HCT116 (cell line): ENCODE data around the gene LILRB1. TPM values are rescaled to one million over a fixed set of nuclear protein-coding genes. Genes with fewer than 3 reads are reported as not detected.
A peak's percentile ranks its signal among the peaks of the same experiment; 100 is the strongest.

ENCODE experiments used
- ATAC-seq: fragments of 200-7000 bp; cut with Tn5 transposase; 2 replicates; pipeline ENCODE4 v1.9.1; 2020; ENCODE audit warnings: mild to moderate bottlenecking, moderate library complexity
- BruUV-seq: library from RNA; stranded (reverse); fragments of 400-500 nt; replicated peaks from 2 replicates; lab custom pipeline; 2021; lab: Mats Ljungman, UMichigan
- CTCF ChIA-PET: fragments of 300-600 bp; sonication (Branson Sonifier 250); formaldehyde crosslinking; loops from one replicate; lab custom pipeline; 2021; ENCODE audit warnings: antibody characterized with exemption; lab: Charles Lee
- POLR2A ChIA-PET: fragments of 300-600, 350-600 bp; sonication (Branson Sonifier 250); formaldehyde crosslinking; loops from one replicate; lab custom pipeline; 2021; ENCODE audit warnings: antibody characterized with exemption; lab: Charles Lee
- RAD21 ChIA-PET, 2 experiments: fragments of 300-600 bp; sonication (Branson Sonifier 250); formaldehyde crosslinking; loops; one replicate each; lab custom pipeline; 2023; ENCODE audit warnings: low total read pairs in 2 of 2; ENCODE audit not compliant: uncharacterized antibody in 2 of 2, unreplicated experiment in 2 of 2, low non-redundant PET in 1 of 2; lab: Charles Lee
- DNase-seq: peaks from one replicate; pipeline ENCODE4 v3.0.0-alpha.2; 2010; ENCODE audit warnings: low read depth, low spot score
- H2AFZ ChIP-seq: fragments of 200-600 bp; shearing (Covaris generic), sonication (generic); 2 replicates; pipeline ENCODE4 v1.6.1; 2017; ENCODE audit warnings: low read depth, mixed run types, mixed read lengths, antibody characterized with exemption, low read length; ENCODE audit not compliant: poor library complexity, severe bottlenecking
- H3K27ac ChIP-seq: 2 replicates; pipeline ENCODE4 v1.5.1; 2012; ENCODE audit warnings: low read depth, low read length
- H3K27me3 ChIP-seq: fragments of 200-600 bp; sonication (generic); 2 replicates; pipeline ENCODE4 v1.6.1; 2016; ENCODE audit warnings: mixed run types, low read length, mixed read lengths; ENCODE audit not compliant: insufficient read depth
- H3K36me3 ChIP-seq, 2 experiments: fragments of 200-500 bp in 1 of 2; fragments of 200-600 bp in 1 of 2; sonication (Bioruptor generic) in 1 of 2; sonication (generic) in 1 of 2; 2 replicates each; pipeline versions ENCODE4 v1.5.1 to v1.6.1; 2014 to 2016; ENCODE audit warnings: low read length in 2 of 2, inconsistent platforms in 1 of 2, mixed read lengths in 1 of 2, mixed run types in 1 of 2; ENCODE audit not compliant: insufficient read depth in 2 of 2, control insufficient read depth in 1 of 2
- H3K4me1 ChIP-seq, 2 experiments: fragments of 200-600 bp in 1 of 2; sonication (generic) in 1 of 2; 2 replicates each; pipeline versions ENCODE4 v1.5.1 to v1.6.1; 2012 to 2017; ENCODE audit warnings: low read length in 2 of 2, inconsistent platforms in 1 of 2, mild to moderate bottlenecking in 1 of 2, mixed read lengths in 1 of 2, mixed run types in 1 of 2, moderate library complexity in 1 of 2; ENCODE audit not compliant: insufficient read depth in 2 of 2, control insufficient read depth in 1 of 2
- H3K4me2 ChIP-seq: fragments of 200-600 bp; sonication (generic); 2 replicates; pipeline ENCODE4 v1.6.1; 2017; ENCODE audit warnings: mixed run types, low read length, mixed read lengths
- H3K4me3 ChIP-seq, 2 experiments: fragments of 200-600 bp in 1 of 2; sonication (generic) in 1 of 2; replicated peaks in 1 of 2; 2 replicates each; pipeline ENCODE4 v1.5.1; 2011 to 2016; ENCODE audit warnings: low read length in 2 of 2, control low read depth in 1 of 2, low read depth in 1 of 2, mild to moderate bottlenecking in 1 of 2, mixed read lengths in 1 of 2, mixed run types in 1 of 2
- H3K79me2 ChIP-seq: fragments of 200-600 bp; sonication (generic); 2 replicates; pipeline ENCODE4 v1.6.1; 2017; ENCODE audit warnings: mild to moderate bottlenecking, mixed run types, low read length, moderate library complexity, mixed read lengths; ENCODE audit not compliant: insufficient read depth
- H3K9ac ChIP-seq: fragments of 200-600 bp; sonication (generic); 2 replicates; pipeline ENCODE4 v1.6.1; 2016; ENCODE audit warnings: low read length, mixed read lengths
- H3K9me2 ChIP-seq: fragments of 200-600 bp; sonication (generic), shearing (Covaris generic); 2 replicates; pipeline ENCODE4 v1.6.1; 2017; ENCODE audit warnings: mixed run types, mild to moderate bottlenecking, moderate library complexity; ENCODE audit not compliant: insufficient read depth
- H3K9me3 ChIP-seq, 2 experiments: fragments of 200-500 bp in 1 of 2; fragments of 200-600 bp in 1 of 2; sonication (Bioruptor generic) in 1 of 2; sonication (generic) in 1 of 2; 2 replicates each; pipeline ENCODE4 v1.6.1; 2014 to 2017; ENCODE audit warnings: low read length in 2 of 2, mixed read lengths in 2 of 2, inconsistent platforms in 1 of 2, low read depth in 1 of 2, mild to moderate bottlenecking in 1 of 2, mixed run types in 1 of 2, moderate library complexity in 1 of 2; ENCODE audit not compliant: control insufficient read depth in 1 of 2, insufficient read depth in 1 of 2
- H4K20me1 ChIP-seq: fragments of 200-600 bp; sonication (generic), shearing (Covaris generic); 2 replicates; pipeline ENCODE4 v1.6.1; 2017; ENCODE audit warnings: mixed run types, mild to moderate bottlenecking, moderate library complexity; ENCODE audit not compliant: insufficient read depth
- CBX3 ChIP-seq: IDR thresholded peaks from 2 replicates; pipeline ENCODE4 v1.6.1; 2012; ENCODE audit warnings: low read depth
- CTCF ChIP-seq, 3 experiments: fragments of 200-600 bp in 1 of 3; sonication (generic) in 1 of 3; IDR thresholded peaks in 2 of 3; conservative IDR thresholded peaks in 1 of 3; 2 replicates each; pipeline ENCODE4 v1.5.1; 2012 to 2017; ENCODE audit warnings: low read depth in 2 of 3, low read length in 2 of 3, antibody characterized with exemption in 1 of 3, borderline replicate concordance in 1 of 3, control low read depth in 1 of 3, mild to moderate bottlenecking in 1 of 3, mixed read lengths in 1 of 3, mixed run types in 1 of 3, moderate library complexity in 1 of 3; ENCODE audit not compliant: insufficient read depth in 1 of 3
- EGR1 ChIP-seq: IDR thresholded peaks from 2 replicates; pipeline ENCODE4 v1.6.1; 2012; ENCODE audit warnings: low read depth
- EZH2 ChIP-seq: fragments of 200-600 bp; sonication (generic); IDR thresholded peaks from 2 replicates; pipeline ENCODE4 v1.6.1; 2017; ENCODE audit warnings: antibody characterized with exemption, mixed run types
- JUND ChIP-seq: IDR thresholded peaks from 2 replicates; pipeline ENCODE4 v1.6.1; 2012
- RAD21 ChIP-seq: IDR thresholded peaks from 2 replicates; pipeline ENCODE4 v1.6.1; 2012; ENCODE audit warnings: low read depth, mild to moderate bottlenecking
- SIN3A ChIP-seq: IDR thresholded peaks from 2 replicates; pipeline ENCODE4 v1.6.1; 2012; ENCODE audit warnings: low read depth
- SP1 ChIP-seq: IDR thresholded peaks from 2 replicates; pipeline ENCODE4 v1.6.1; 2012; ENCODE audit warnings: low read depth
- TCF7L2 ChIP-seq: IDR thresholded peaks from 2 replicates; pipeline ENCODE4 v1.7.0; 2011; ENCODE audit warnings: borderline replicate concordance, inconsistent platforms; ENCODE audit not compliant: insufficient read depth, insufficient read length; ENCODE audit errors: extremely low read depth
- ZNF274 ChIP-seq: fragments of 200-500 bp; sonication (Bioruptor generic); IDR thresholded peaks from 2 replicates; pipeline ENCODE4 v1.6.1; 2014; ENCODE audit warnings: mild to moderate bottlenecking, low read depth, low read length, inconsistent platforms
- intact Hi-C: fragments of 100-400 bp; cut with micrococcal nuclease; formaldehyde crosslinking; loops from 2 replicates; pipeline ENCODE4 v1.10.0; 2022
- total RNA-seq: library from RNA; stranded (reverse); gene quantifications from one replicate; pipeline ENCODE4 v1.2.1, GENCODE V29; 2021; ENCODE audit not compliant: unreplicated experiment

The LILRB1 gene
- total RNA-seq, 1 experiment from 2014 or later = not detected

GRCh38 chr19:54646331-54646841 lies 16.1 kb downstream of the LILRB1 start:
- Histone ChIP-seq H3K4me2 (no peak overlapping the region), H3K4me3 (no peak overlapping the region), H3K27me3 (peaks cover 20% of the 10 kb centered on the region), H3K27ac (no peak overlapping the region), H3K4me1 (no peaks in the 10 kb centered on the region), H3K79me2 (no peaks in the 10 kb centered on the region), H3K36me3 (no peaks in the 10 kb centered on the region), H4K20me1 (no peaks in the 10 kb centered on the region), H3K9ac (no peak overlapping the region), H3K9me3 (no peaks in the 10 kb centered on the region), H3K9me2 (no peaks in the 10 kb centered on the region), H2AFZ (no peak overlapping the region)
- BruUV-seq = no TSS peak
- TF ChIP-seq CBX3 (no peak), RAD21 (no peak), CTCF (IDR thresholded peaks at IDR 0.05 in 2 of 3, conservative IDR thresholded peaks at IDR 0.05 in 1 of 3; ENCODE audit: borderline replicate concordance in 1 of 3, insufficient read depth in 1 of 3, low read depth in 2 of 3, low read length in 2 of 3) (no peak), SIN3A (no peak)
- intact Hi-C loops = no loop called here
- POLR2A ChIA-PET = no interaction called here
- no peak for DNase-seq
- CTCF ChIA-PET = no interaction called here
- RAD21 ChIA-PET = no interaction called here
- no peak for ATAC-seq

GRCh38 chr19:54648129-54648528 lies 17.8 kb downstream of the LILRB1 start:
- ChIA-PET POLR2A (no interaction called here), RAD21 (no interaction called here), CTCF (interaction anchor here (1.2 kb wide), 1 partner anchor 26 kb away, joined by 3 read pairs; no protein-coding TSS in a partner anchor)
- peaks cover 16% of the 10 kb centered on the region for H3K27me3 ChIP-seq
- intact Hi-C loops = no loop called here
- no peak overlapping the region for H3K27ac ChIP-seq
- no peaks in the 10 kb centered on the region for H4K20me1 ChIP-seq
- no peak overlapping the region for H3K4me3 ChIP-seq
- H2AFZ ChIP-seq = no peak overlapping the region
- peak in 1 of 3 experiments; percentile 4; a peak in 1 of 6 replicates for TF ChIP-seq CTCF (IDR thresholded peaks at IDR 0.05 in 2 of 3, conservative IDR thresholded peaks at IDR 0.05 in 1 of 3; ENCODE audit: borderline replicate concordance in 1 of 3, insufficient read depth in 1 of 3, low read depth in 2 of 3, low read length in 2 of 3)
- TF ChIP-seq JUND = no peak
- TF ChIP-seq EZH2 = no peak
- no peak for TF ChIP-seq SP1
- TF ChIP-seq RAD21 = no peak
- TF ChIP-seq EGR1 = no peak
- no peak for TF ChIP-seq TCF7L2
- TF ChIP-seq SIN3A = no peak
- TF ChIP-seq ZNF274 = no peak
- no peaks in the 10 kb centered on the region for H3K9me2 ChIP-seq
- H3K9ac ChIP-seq = no peak overlapping the region
- no peaks in the 10 kb centered on the region for H3K36me3 ChIP-seq
- no TSS peak for BruUV-seq
- no peak overlapping the region for H3K4me2 ChIP-seq
- no peaks in the 10 kb centered on the region for H3K79me2 ChIP-seq
- ATAC-seq (no peak), DNase-seq (no peak)
- no peaks in the 10 kb centered on the region for H3K4me1 ChIP-seq
- no peaks in the 10 kb centered on the region for H3K9me3 ChIP-seq
